Erythroblast (primary cell): ENCODE data around the gene TMX3.
A peak's percentile ranks its signal among the peaks of the same experiment; 100 is the strongest.

Source experiments
- DNase-seq, 2 experiments: peaks; one replicate each; lab custom pipeline; 2025; lab: John Stamatoyannopoulos, UW
- GATA1 ChIP-seq: IDR thresholded peaks from 2 replicates; pipeline ENCODE4 v1.6.1; 2011; ENCODE audit warnings: low read depth, mild to moderate bottlenecking, control low read depth, low read length, moderate library complexity
- POLR2A ChIP-seq: IDR thresholded peaks from 2 replicates; pipeline ENCODE4 v1.6.1; 2011; ENCODE audit warnings: mild to moderate bottlenecking, low read length

The TMX3 gene, protein sequence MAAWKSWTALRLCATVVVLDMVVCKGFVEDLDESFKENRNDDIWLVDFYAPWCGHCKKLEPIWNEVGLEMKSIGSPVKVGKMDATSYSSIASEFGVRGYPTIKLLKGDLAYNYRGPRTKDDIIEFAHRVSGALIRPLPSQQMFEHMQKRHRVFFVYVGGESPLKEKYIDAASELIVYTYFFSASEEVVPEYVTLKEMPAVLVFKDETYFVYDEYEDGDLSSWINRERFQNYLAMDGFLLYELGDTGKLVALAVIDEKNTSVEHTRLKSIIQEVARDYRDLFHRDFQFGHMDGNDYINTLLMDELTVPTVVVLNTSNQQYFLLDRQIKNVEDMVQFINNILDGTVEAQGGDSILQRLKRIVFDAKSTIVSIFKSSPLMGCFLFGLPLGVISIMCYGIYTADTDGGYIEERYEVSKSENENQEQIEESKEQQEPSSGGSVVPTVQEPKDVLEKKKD

GRCh38 chr18:68714712-68715496 is at the start of gene TMX3:
Gene TMX3, minus strand, starts transcription at chr18:68715108. Its CDS starts 127 bp downstream, at chr18:68714981.
- DNase-seq: peak; percentile 95 to 96
- TF ChIP-seq GATA1 (no peak), POLR2A (peak; percentile 67)

GRCh38 chr18:68764016-68764415 is 49.1 kb upstream of the TMX3 start:
- TF ChIP-seq POLR2A: no peak
- TF ChIP-seq GATA1: no peak
- DNase-seq: no peak

DNA sequence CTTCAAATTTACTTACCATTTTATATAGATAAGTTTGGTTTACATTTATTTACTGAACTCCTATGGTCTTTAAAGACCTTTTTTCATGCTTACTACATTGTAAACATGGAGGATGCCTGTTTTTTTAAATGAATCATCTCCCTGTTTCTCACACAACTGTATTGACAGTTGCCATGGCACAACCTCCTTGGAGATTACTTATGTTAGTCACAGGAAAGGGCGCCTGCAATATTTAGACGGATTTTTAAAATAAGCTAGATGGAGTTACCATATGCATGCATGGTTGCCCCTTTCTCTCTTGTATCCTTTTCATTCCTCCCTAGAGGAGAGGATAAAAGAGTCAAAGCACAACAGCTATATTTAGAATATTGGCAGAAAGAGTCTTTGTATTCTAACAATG is 48.2 kb upstream of the TMX3 start:
- TF ChIP-seq POLR2A (no peak), GATA1 (no peak)
- DNase-seq: no peak

DNA sequence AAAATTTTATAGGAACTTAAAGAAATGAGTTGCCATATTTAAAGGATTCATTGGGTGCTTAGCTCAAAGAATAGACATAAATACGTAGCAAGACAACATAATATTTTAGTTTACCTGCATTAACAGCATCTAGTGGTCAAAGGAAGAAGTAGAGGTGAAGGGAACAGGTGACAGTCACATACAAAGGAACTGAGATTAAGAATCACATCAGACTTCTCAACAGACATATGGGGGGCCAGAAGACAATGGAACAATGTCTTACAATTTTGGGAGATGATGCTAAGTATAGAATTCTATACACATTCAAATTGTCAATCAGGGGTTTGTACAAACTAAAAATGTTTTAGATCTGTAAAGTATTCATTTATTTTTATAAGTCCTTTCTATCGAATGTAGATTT is 44.4 kb upstream of the TMX3 start:
- DNase-seq: no peak
- no peak for TF ChIP-seq GATA1
- TF ChIP-seq POLR2A: no peak

GRCh38 chr18:68757126-68757525 is 42.2 kb upstream of the TMX3 start:
- TF ChIP-seq POLR2A (no peak), GATA1 (no peak)
- no peak for DNase-seq

DNA sequence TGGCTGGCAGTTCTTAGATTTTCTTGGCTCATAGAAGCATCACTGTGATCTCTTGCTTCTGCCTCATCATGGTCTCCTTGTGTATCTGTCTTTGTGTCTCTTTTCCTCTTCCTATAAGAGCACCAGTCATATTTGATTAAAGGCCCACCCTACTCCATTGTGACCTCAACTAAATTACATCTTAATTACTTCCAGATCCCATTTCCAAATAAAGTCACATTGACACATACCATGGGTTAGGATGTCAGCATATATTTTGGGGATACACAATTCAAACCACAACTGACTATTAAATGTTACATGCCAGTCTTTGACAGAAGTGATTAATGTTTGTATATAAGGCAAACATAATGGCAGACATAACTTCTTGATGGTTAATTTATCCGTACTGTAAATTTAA is 27.3 kb upstream of the TMX3 start:
- DNase-seq: no peak

DNA sequence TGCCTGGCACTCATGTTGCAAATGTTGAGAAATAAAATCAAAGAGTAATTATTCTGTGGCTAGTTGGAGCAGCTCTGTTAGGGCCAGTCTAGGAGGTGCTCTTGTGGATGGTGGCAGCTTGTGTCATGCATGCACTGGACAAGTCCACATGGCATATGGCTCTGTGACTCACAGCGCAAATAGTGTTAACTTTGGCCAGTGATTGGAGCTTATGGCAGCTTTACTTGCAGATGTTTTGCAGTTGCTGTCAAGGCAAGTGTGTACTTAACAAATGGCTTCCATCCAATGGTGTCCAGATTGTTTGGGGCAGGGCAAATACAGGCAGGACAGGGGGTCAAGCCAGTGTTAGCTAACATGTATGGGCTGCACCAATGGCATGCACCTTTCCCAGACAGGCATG is 26.1 kb upstream of the TMX3 start:
- TF ChIP-seq GATA1: no peak
- no peak for TF ChIP-seq POLR2A
- no peak for DNase-seq

More for the DNA sequence above, 27.3 kb upstream of the TMX3 start:
- TF ChIP-seq GATA1: no peak
- no peak for TF ChIP-seq POLR2A

GRCh38 chr18:68739462-68739861 is 24.6 kb upstream of the TMX3 start:
- TF ChIP-seq GATA1 (no peak), POLR2A (no peak)
- no peak for DNase-seq

GRCh38 chr18:68738564-68738963 is 23.7 kb upstream of the TMX3 start:
- no peak for TF ChIP-seq GATA1
- no peak for TF ChIP-seq POLR2A
- no peak for DNase-seq

- TF ChIP-seq POLR2A (no peak), GATA1 (no peak)
- DNase-seq: peak; percentile 33 to 57
These were observed 20.8 kb upstream of the TMX3 start for GRCh38 chr18:68735483-68736343.

- TF ChIP-seq GATA1 (no peak), POLR2A (no peak)
- DNase-seq: no peak
These were observed 19.4 kb upstream of the TMX3 start for GRCh38 chr18:68734308-68734707.

- TF ChIP-seq GATA1 (no peak), POLR2A (no peak)
- DNase-seq: no peak
These were observed 18.8 kb upstream of the TMX3 start for GRCh38 chr18:68733707-68734106.

DNA sequence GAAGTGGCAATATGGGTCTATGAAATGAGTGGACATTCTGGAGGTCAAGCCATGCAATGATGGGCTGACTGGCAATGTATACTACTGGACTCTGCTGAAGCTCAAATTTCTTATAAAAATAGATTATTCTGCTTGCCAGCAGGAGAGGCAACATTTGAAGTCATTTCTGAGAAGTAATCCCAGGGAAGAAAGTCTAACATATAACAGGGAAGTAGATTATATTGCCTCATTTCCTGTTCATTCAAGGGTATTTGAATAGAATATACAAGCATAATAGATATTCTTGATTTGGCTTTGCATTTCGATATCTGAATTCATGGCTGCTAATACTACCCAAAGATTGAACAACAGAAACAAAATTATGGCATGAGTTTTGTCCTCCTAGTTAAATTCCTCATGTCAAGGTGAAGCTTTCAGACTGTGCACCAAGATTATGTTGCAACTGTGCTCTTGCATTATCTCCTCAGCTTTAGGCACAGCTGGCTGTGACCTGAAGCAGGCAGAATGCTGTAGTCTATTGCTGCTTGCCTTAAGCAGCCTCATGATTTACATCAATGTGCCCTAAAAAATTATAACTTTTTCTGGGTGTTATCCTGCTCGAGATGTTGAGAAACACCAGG is 13.3 kb upstream of the TMX3 start:
- DNase-seq: no peak
- TF ChIP-seq POLR2A (no peak), GATA1 (no peak)

DNA sequence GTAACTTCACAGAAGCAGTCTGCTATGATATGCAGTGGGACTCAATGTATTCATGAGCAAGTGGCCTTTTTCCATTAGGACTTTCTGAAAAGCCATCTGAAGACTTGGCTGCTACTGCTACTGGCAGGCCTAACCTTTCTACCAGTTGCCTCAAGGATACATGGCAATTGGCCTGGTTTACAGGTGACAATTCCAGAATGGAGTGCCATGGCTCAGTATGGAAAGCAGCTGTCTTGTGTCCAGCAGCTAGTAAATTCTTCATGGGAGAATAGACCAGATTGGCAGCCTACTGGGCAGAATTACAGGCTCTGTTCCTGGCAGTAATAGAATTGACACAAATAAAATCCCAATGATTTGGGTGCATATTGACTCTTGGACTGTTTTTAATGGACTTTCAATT is 12.6 kb upstream of the TMX3 start:
- TF ChIP-seq GATA1 (no peak), POLR2A (no peak)
- DNase-seq: no peak
